Osteocyte (in vitro differentiated cells): ENCODE measurements around the gene AGT. TPM values are rescaled to one million over a fixed set of nuclear protein-coding genes. Genes with fewer than 3 reads are reported as not detected.

Source experiments
- DNase-seq: peaks from one replicate; pipeline ENCODE4 v3.0.0; 2021; ENCODE audit warnings: mixed read lengths; ENCODE audit not compliant: unreplicated experiment; ENCODE audit errors: extremely low spot score
- H3K27ac Mint-ChIP-seq: one replicate; pipeline ENCODE4 v1.8.0; 2021; ENCODE audit warnings: mild to moderate bottlenecking, mixed read lengths; ENCODE audit not compliant: unreplicated experiment
- H3K27me3 Mint-ChIP-seq: one replicate; pipeline ENCODE4 v1.8.0; 2021; ENCODE audit warnings: mixed read lengths; ENCODE audit not compliant: unreplicated experiment
- H3K36me3 Mint-ChIP-seq: one replicate; pipeline ENCODE4 v1.8.0; 2021; ENCODE audit warnings: mixed read lengths; ENCODE audit not compliant: unreplicated experiment
- H3K4me1 Mint-ChIP-seq: one replicate; pipeline ENCODE4 v1.8.0; 2021; ENCODE audit warnings: mixed read lengths; ENCODE audit not compliant: unreplicated experiment
- H3K4me3 Mint-ChIP-seq: one replicate; pipeline ENCODE4 v1.8.0; 2021; ENCODE audit warnings: mild to moderate bottlenecking, moderate library complexity, mixed read lengths; ENCODE audit not compliant: unreplicated experiment
- H3K9me3 Mint-ChIP-seq: one replicate; pipeline ENCODE4 v1.8.0; 2021; ENCODE audit warnings: mixed read lengths; ENCODE audit not compliant: unreplicated experiment
- total RNA-seq: library from RNA; stranded (reverse); gene quantifications from 2 replicates; pipeline ENCODE4 v1.2.1, GENCODE V29; 2021
- TF ChIP-seq, protein P1 (sequence below): fragments of 200-600 bp; sonication (generic); IDR thresholded peaks from 2 replicates; pipeline ENCODE4 v1.5.0; 2021; ENCODE audit warnings: antibody characterized with exemption, mild to moderate bottlenecking, moderate library complexity

AGT gene
- total RNA-seq, 1 donor from 2014 or later: 25.6 TPM

GRCh38 chr1:230680300-230681025, 33.5 kb downstream of the AGT start:
- no peak overlapping the region for H3K27ac Mint-ChIP-seq

GRCh38 chr1:230679825-230680224, 34.1 kb downstream of the AGT start:
- Mint-ChIP-seq H3K36me3 (peaks cover 55% of the 10 kb centered on the region), H3K9me3 (peaks cover 10% of the 10 kb centered on the region), H3K4me1 (peaks cover 17% of the 10 kb centered on the region), H3K27me3 (no peaks in the 10 kb centered on the region), H3K27ac (no peak overlapping the region), H3K4me3 (no peak overlapping the region)
- no peak for DNase-seq
- TF ChIP-seq, protein P1, sequence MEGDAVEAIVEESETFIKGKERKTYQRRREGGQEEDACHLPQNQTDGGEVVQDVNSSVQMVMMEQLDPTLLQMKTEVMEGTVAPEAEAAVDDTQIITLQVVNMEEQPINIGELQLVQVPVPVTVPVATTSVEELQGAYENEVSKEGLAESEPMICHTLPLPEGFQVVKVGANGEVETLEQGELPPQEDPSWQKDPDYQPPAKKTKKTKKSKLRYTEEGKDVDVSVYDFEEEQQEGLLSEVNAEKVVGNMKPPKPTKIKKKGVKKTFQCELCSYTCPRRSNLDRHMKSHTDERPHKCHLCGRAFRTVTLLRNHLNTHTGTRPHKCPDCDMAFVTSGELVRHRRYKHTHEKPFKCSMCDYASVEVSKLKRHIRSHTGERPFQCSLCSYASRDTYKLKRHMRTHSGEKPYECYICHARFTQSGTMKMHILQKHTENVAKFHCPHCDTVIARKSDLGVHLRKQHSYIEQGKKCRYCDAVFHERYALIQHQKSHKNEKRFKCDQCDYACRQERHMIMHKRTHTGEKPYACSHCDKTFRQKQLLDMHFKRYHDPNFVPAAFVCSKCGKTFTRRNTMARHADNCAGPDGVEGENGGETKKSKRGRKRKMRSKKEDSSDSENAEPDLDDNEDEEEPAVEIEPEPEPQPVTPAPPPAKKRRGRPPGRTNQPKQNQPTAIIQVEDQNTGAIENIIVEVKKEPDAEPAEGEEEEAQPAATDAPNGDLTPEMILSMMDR: no peak

More at GRCh38 chr1:230680300-230681025, 33.5 kb downstream of the AGT start:
- H3K9me3 Mint-ChIP-seq: peaks cover 10% of the 10 kb centered on the region
- no peaks in the 10 kb centered on the region for H3K27me3 Mint-ChIP-seq
- TF ChIP-seq, protein P1: no peak
- no peak for DNase-seq
- peaks cover 17% of the 10 kb centered on the region for H3K4me1 Mint-ChIP-seq
- H3K36me3 Mint-ChIP-seq: peaks cover 59% of the 10 kb centered on the region
- H3K4me3 Mint-ChIP-seq: no peak overlapping the region

GRCh38 chr1:230679192-230679591, 34.7 kb downstream of the AGT start:
- TF ChIP-seq, protein P1: no peak
- peaks cover 17% of the 10 kb centered on the region for H3K4me1 Mint-ChIP-seq
- H3K27me3 Mint-ChIP-seq: no peaks in the 10 kb centered on the region
- no peak for DNase-seq
- H3K9me3 Mint-ChIP-seq: peaks cover 10% of the 10 kb centered on the region
- no peak overlapping the region for H3K27ac Mint-ChIP-seq
- no peak overlapping the region for H3K4me3 Mint-ChIP-seq
- H3K36me3 Mint-ChIP-seq: peaks cover 54% of the 10 kb centered on the region

DNA sequence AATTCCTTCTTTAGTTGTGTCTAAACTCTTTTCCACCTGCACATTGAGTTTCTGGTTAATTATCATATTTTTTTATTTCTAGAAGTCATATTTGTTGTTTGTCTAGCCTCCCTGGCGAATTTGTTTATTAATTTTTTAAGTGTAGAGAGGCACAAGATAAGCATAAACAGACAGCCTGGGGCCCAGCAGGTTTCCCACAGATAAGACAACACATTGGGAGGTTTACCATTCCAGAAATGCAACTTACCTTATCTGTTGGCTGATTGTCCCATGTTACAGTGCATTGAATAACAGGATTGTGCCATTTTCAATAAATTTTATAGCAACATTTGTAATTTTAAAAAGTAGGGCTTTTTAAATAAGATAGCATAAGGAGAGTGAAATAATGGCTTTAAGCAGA, 36.7 kb downstream of the AGT start:
- no peaks in the 10 kb centered on the region for H3K27me3 Mint-ChIP-seq
- H3K4me1 Mint-ChIP-seq: peaks cover 10% of the 10 kb centered on the region
- H3K4me3 Mint-ChIP-seq: no peak overlapping the region
- H3K27ac Mint-ChIP-seq: no peak overlapping the region
- TF ChIP-seq, protein P1: no peak
- peaks cover 59% of the 10 kb centered on the region for H3K36me3 Mint-ChIP-seq
- no peak for DNase-seq
- H3K9me3 Mint-ChIP-seq: peaks cover 10% of the 10 kb centered on the region

- TF ChIP-seq, protein P1: no peak
- H3K4me3 Mint-ChIP-seq: no peak overlapping the region
- no peak for DNase-seq
- H3K27ac Mint-ChIP-seq: no peak overlapping the region
- H3K9me3 Mint-ChIP-seq: peaks cover 10% of the 10 kb centered on the region
- peaks cover 68% of the 10 kb centered on the region for H3K36me3 Mint-ChIP-seq
- no peaks in the 10 kb centered on the region for H3K4me1 Mint-ChIP-seq
- no peaks in the 10 kb centered on the region for H3K27me3 Mint-ChIP-seq
These were observed 39.3 kb downstream of the AGT start for GRCh38 chr1:230674581-230674980.
